ENCODE results near the gene LACTB. TPM values are rescaled to one million over a fixed set of nuclear protein-coding genes. Genes with fewer than 3 reads are reported as not detected.

The LACTB gene
- total and polyA plus RNA-seq, 10 of the 15 experiments (the other 5 are each of a cell fraction or from before 2014, with no cell fraction given), result 5.0 to 35.3 (median 16.6) TPM

DNA sequence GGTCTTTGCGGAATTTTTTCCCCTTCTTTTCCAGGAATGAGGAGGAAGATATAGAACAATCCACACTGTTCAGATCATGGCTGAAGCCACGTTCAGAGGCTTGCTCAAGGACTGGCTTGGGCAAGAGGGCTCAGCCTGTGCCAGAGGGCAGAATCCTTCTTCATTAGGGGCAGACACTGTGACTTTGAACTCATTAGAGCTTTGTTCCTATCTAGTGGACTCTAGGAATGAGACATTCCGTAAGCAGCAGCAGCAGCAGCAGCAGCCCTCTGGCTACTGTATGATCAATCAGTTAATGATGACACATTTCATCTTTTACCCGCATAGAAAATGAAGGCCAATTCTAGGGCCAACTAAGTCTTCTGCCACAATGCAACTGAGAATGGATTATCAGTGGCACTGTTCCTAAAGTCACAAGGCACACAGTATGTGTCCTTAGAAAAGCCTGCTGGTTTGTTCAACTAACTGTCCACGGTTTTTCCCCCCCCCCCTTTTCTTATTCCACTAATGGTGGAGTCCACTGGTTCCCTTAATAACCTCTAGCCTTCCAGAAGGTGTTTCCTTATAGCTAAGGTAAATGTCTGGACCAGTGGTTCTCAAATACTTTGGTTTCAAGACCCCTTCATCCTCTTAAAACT, 66.0 kb downstream of the LACTB start:
- ChIA-PET SMC1A (ENCODE audit: uncharacterized antibody, unreplicated experiment) (interaction anchor here (0.7 to 1.8 kb wide), 7 partner anchors 18 to 90 kb away, joined by 3 to 8 read pairs (median 3); no protein-coding TSS in a partner anchor), CTCF (interaction anchor here (0.9 to 1.5 kb wide), 2 partner anchors 11 to 21 kb away, joined by 3 to 5 read pairs; no protein-coding TSS in a partner anchor), RAD21 (ENCODE audit: unreplicated experiment) (interaction anchor here (1.4 to 3.5 kb wide), 4 partner anchors 10 to 89 kb away, joined by 3 to 13 read pairs (median 4); no protein-coding TSS in a partner anchor), POLR2A (interaction anchor here (0.6 to 2.5 kb wide), 5 partner anchors 10 to 51 kb away, joined by 3 to 16 read pairs (median 5); partner anchors contain the start of gene RPS27L)
- Histone ChIP-seq H3K36me3 (ENCODE audit: control insufficient read depth in 2 of 2, insufficient read depth in 2 of 2, low read length in 1 of 2) (no peaks in the 10 kb centered on the region), H3K79me2 (ENCODE audit: control insufficient read depth, insufficient read depth, low read length) (peaks cover 33% of the 10 kb centered on the region), H3K9me3 (replicated peaks; ENCODE audit: control insufficient read depth, insufficient read depth, low read length) (no peaks in the 10 kb centered on the region), H3K4me3 (peak overlapping the region; percentile 80; the same call in 1 of the 2 replicates), H3K4me2 (ENCODE audit: control insufficient read depth, insufficient read depth) (no peak overlapping the region; the same call in 1 of the 2 replicates), H3K9ac (ENCODE audit: control insufficient read depth, insufficient read depth, low read length) (no peak overlapping the region), H3K27ac (ENCODE audit: control insufficient read depth, insufficient read depth) (no peak overlapping the region), H2AFZ (ENCODE audit: control insufficient read depth, low read depth, low read length) (peak overlapping the region; percentile 33; the same call in 1 of the 2 replicates), H4K20me1 (ENCODE audit: control insufficient read depth, insufficient read depth) (no peaks in the 10 kb centered on the region), H3K27me3 (replicated peaks in 1 of 2; ENCODE audit: control insufficient read depth in 2 of 2, insufficient read depth in 2 of 2, low read length in 1 of 2) (no peaks in the 10 kb centered on the region), H3K4me1 (ENCODE audit: control insufficient read depth, insufficient read depth, low read length) (peaks cover 13% of the 10 kb centered on the region)
- DNase-seq (ENCODE audit: low read depth, low spot score), result no peak
- WGBS (ENCODE audit: insufficient coverage, insufficient replicate concordance, low lambda C conversion rate, missing lambda C conversion rate), result 77% methylated on average over 5 of the region's 5 CpGs
- TF ChIP-seq EZH2 (IDR thresholded peaks at IDR 0.05; ENCODE audit: borderline replicate concordance, control insufficient read depth, low read depth, low read length) (no peak), SRF (IDR thresholded peaks at IDR 0.05; ENCODE audit: low read depth in 2 of 2, low read length in 2 of 2) (no peak), POU2F2 (IDR thresholded peaks at IDR 0.05; ENCODE audit: borderline replicate concordance, low read depth, low read length) (no peak), EED (IDR thresholded peaks at IDR 0.05; ENCODE audit: low read depth) (no peak)
- FAIRE-seq, result no peak
- ATAC-seq, result no peak
- in situ Hi-C loops (cut with MboI), result no loop called here
- no TSS peak for BruUV-seq (replicated peaks)
- intact Hi-C loops (cut with micrococcal nuclease; ENCODE audit: unreplicated experiment), result loop anchor here (2.0 kb wide), 2 partner anchors 31 to 69 kb away; partner anchors contain the start of gene RPS27L
